ENCODE data around the gene GNG4. TPM values are rescaled to one million over a fixed set of nuclear protein-coding genes. Genes with fewer than 3 reads are reported as not detected.
"Not testable (repeated sequence)": the region's sequence is repeated elsewhere in the genome, so short reads cannot be mapped to it uniquely, and the experiment has no call there.

Gene GNG4
- total RNA-seq, 1 donor from 2014 or later: 0.12 TPM

GRCh38 chr1:235650341-235651169 is 971 bp upstream of the GNG4 start:
- TF ChIP-seq CTCF (conservative IDR thresholded peaks at IDR 0.05; ENCODE audit: low read depth, low read length): no peak
- H3K4me3 ChIP-seq (ENCODE audit: low read depth, low read length): peak overlapping the region; percentile 46
- DNase-seq (ENCODE audit: low read depth): no peak

- no peak for DNase-seq (ENCODE audit: low read depth)
- H3K4me3 ChIP-seq (ENCODE audit: low read depth, low read length): peak overlapping the region; percentile 40
- no peak for TF ChIP-seq CTCF (conservative IDR thresholded peaks at IDR 0.05; ENCODE audit: low read depth, low read length)
Measured at GRCh38 chr1:235648954-235649367, 623 bp downstream of the GNG4 start.

DNA sequence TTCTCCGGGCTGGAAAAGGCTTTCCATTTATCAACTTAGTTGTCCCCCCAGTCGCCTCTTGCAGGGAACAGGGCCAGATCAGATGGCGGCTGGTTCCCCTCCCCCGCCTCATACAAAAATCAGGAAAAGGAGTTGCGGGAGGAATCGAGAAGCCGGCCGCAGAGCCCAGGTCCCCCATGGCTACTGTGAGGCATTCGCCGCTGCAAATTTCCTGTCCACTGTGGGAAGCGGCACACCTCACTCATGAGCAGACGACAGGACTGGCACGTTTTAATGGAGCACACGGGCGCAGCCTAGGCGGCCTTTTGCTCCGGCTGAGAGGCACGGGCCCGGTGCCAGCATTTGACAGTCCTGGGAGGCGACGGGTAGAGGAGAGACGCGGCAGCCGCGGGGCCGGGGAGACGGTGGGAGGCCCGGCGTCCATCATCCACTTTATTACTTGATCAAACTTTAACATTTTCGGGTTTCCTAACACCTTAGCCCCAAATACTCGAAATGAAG is 1.1 kb downstream of the GNG4 start:
- H3K4me3 ChIP-seq (ENCODE audit: low read depth, low read length): peak overlapping the region; percentile 40
- no peak for TF ChIP-seq CTCF (conservative IDR thresholded peaks at IDR 0.05; ENCODE audit: low read depth, low read length)
- no peak for DNase-seq (ENCODE audit: low read depth)

- not testable (repeated sequence) for DNase-seq (ENCODE audit: low read depth); H3K4me3 ChIP-seq (ENCODE audit: low read depth, low read length)
Measured at GRCh38 chr1:235647537-235647936, 2.0 kb downstream of the GNG4 start.

- no peak for DNase-seq (ENCODE audit: low read depth)
- no peak overlapping the region for H3K4me3 ChIP-seq (ENCODE audit: low read depth, low read length)
- no peak for TF ChIP-seq CTCF (conservative IDR thresholded peaks at IDR 0.05; ENCODE audit: low read depth, low read length)
Measured at GRCh38 chr1:235646463-235646862, 3.1 kb downstream of the GNG4 start.

GRCh38 chr1:235644693-235645305 is 4.8 kb downstream of the GNG4 start:
- TF ChIP-seq CTCF (conservative IDR thresholded peaks at IDR 0.05; ENCODE audit: low read depth, low read length): no peak
- DNase-seq (ENCODE audit: low read depth): no peak
- H3K4me3 ChIP-seq (ENCODE audit: low read depth, low read length): no peak overlapping the region

DNA sequence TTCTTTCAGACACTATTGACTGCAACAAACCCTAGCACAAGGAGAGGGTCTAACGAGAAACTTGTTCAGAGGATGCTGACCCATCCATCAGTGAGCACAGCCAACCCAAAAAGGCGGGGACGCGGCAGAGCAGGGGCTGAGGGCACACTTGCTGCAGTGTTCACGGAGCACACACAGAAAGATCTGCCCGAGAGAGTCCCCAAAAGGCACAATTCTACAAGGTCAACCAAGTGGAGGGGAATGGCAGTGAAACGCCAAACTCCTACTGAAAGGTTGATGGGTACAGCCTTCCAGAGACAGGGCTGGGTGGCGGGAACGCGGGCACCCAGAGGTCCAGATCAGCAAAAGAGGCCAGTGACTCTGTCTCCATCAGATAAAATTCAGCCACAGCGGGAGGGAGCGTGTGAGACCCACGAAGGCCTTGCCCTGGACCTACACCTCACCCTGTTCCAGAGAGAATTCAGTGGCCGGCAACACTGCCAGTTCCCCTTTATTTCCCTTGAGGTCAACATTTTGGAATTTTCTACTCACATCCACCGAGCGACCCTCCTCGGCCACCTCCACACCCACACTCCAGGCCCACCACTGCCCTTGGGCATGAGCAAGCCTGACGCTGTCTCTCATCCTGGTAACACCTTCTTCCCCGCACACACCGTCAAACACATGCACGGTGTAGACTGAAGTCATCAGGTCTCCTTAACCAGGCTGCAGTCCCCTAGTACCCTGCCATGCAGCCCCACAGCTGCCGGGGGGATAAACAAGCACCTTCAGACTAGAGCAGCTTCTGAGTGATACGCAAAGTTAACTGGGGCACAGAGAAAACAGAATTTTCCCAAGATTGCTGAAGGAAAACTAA is 5.5 kb downstream of the GNG4 start:
- no peak overlapping the region for H3K4me3 ChIP-seq (ENCODE audit: low read depth, low read length)
- no peak for DNase-seq (ENCODE audit: low read depth)
- no peak for TF ChIP-seq CTCF (conservative IDR thresholded peaks at IDR 0.05; ENCODE audit: low read depth, low read length)

Measured in epithelial cell of proximal tubule (primary cell).